ENCODE measurements around the gene TCTA. TPM values are rescaled to one million over a fixed set of nuclear protein-coding genes. Genes with fewer than 3 reads are reported as not detected.

TCTA gene
- total and polyA plus RNA-seq, 2 donors (not counting 1 experiment from before 2014, with no cell fraction given): 46.4 to 55.9 TPM

Other genes with a start within 250 kb of the TCTA start
- gene CCDC71, start 246.1 kb upstream of the TCTA start, total RNA-seq: 29.7 and 30.0 TPM in 2 replicates
- gene CCDC71, start 246.1 kb upstream of the TCTA start, polyA plus RNA-seq: 13.4 and 15.6 TPM in 2 replicates
- 1.9 and 3.6 TPM in 2 replicates for gene KLHDC8B, start 240.8 kb upstream of the TCTA start, total RNA-seq
- gene KLHDC8B, start 240.8 kb upstream of the TCTA start, polyA plus RNA-seq: 0.43 and 0.79 TPM in 2 replicates
- 7.8 and 10.4 TPM in 2 replicates for gene C3orf62, start 135.2 kb upstream of the TCTA start, total RNA-seq
- 6.8 and 8.7 TPM in 2 replicates for gene C3orf62, start 135.2 kb upstream of the TCTA start, polyA plus RNA-seq
- 113 and 116 TPM in 2 replicates for gene USP4, start 72.4 kb upstream of the TCTA start, total RNA-seq
- 60.3 and 71.7 TPM in 2 replicates for gene USP4, start 72.4 kb upstream of the TCTA start, polyA plus RNA-seq
- 64.7 and 79.5 TPM in 2 replicates for gene GPX1, start 54.1 kb upstream of the TCTA start, total RNA-seq
- 145 and 180 TPM in 2 replicates for gene GPX1, start 54.1 kb upstream of the TCTA start, polyA plus RNA-seq
- gene RHOA, start 447 bp upstream of the TCTA start, total RNA-seq: 298 and 306 TPM in 2 replicates
- gene RHOA, start 447 bp upstream of the TCTA start, polyA plus RNA-seq: 244 and 485 TPM in 2 replicates
- 14.0 TPM in 2 replicates for gene AMT, start 10.1 kb downstream of the TCTA start, total RNA-seq
- gene AMT, start 10.1 kb downstream of the TCTA start, polyA plus RNA-seq: 44.0 and 51.1 TPM in 2 replicates
- gene NICN1, start 16.9 kb downstream of the TCTA start, total RNA-seq: 28.8 and 32.3 TPM in 2 replicates
- 45.9 and 66.4 TPM in 2 replicates for gene NICN1, start 16.9 kb downstream of the TCTA start, polyA plus RNA-seq
- 27.2 and 27.3 TPM in 2 replicates for gene DAG1, start 57.8 kb downstream of the TCTA start, total RNA-seq
- gene DAG1, start 57.8 kb downstream of the TCTA start, polyA plus RNA-seq: 9.6 and 11.2 TPM in 2 replicates
- gene BSN, start 142.1 kb downstream of the TCTA start, total RNA-seq: 0.20 and 0.24 TPM in 2 replicates
- gene BSN, start 142.1 kb downstream of the TCTA start, polyA plus RNA-seq: 0.03 TPM in 2 replicates

Measured in B cell (primary cell).